ENCODE measurements around the gene NOP10.

DNA sequence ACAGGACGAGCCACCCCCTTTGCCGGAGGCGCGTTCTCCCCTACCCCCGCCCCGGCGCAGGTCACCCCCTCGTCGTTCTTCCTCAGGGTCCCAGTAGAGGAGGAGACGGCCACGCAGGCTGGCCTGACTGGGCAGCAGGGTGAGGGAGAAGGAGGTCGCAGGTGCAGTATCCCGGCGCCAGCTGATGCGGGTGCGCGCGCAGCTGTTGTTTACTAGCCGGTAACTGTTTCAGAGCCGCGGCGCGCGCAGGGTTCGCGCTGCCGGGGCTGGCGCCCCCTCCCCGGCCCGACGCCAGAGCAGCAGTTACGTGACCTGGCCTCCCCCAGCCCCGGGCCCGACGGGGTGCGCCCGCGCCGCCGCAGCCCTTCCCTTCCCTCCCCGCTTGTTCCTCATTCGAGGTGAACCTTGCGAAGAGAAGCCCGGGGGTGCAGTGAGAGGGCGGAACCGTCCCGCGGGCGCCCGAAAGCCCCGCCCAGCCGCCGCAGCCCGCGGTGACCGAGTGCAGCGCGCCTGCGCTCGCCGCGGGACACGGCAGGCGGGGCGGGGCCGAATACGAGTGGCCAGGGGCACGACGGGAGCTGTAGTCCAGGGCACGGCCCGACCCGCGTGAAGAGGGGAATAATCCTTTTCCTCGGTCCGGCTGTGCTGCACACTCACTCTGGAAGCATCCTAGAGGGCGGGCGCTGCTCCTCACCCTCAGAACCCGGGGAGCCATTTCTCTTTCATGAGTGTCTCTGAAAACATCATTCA, 5.2 kb downstream of the NOP10 start, which contains the start of gene SLC12A6:
- TF ChIP-seq CTCF (IDR thresholded peaks at IDR 0.05), result peak in 1 of 5 experiments; percentile 23
- peak; percentile 67 to 73 for TF ChIP-seq POLR2A (IDR thresholded peaks at IDR 0.05)

Measured in tibial nerve (tissue), 3 donors.